Stomach (tissue), 4 donors: ENCODE results near the gene LRP4.

ENCODE experiments used
- CTCF ChIP-seq, 7 experiments: fragments of 450-650 bp in 4 of 7; fragments of 200-600 bp in 3 of 7; sonication (generic) in 3 of 7; IDR thresholded peaks; one replicate each; pipeline ENCODE4 v1.5.1; 2016 to 2019; ENCODE audit warnings: antibody characterized with exemption in 7 of 7, control low read depth in 2 of 7, mild to moderate bottlenecking in 1 of 7
- POLR2AphosphoS5 ChIP-seq, 3 donors: sonication (generic); formaldehyde crosslinking; IDR thresholded peaks; one replicate each; pipeline ENCODE4 v1.6.1; 2016; ENCODE audit warnings: antibody characterized with exemption in 3 of 3

- no peak for TF ChIP-seq POLR2AphosphoS5 (IDR thresholded peaks at IDR 0.05)
- no peak for TF ChIP-seq CTCF (IDR thresholded peaks at IDR 0.05)
These were observed 90.4 kb downstream of the LRP4 start for GRCh38 chr11:46827995-46828394.
